ENCODE measurements around the gene CXCR1.

Gene CXCR1

GRCh38 chr2:218194880-218195279, 28.1 kb upstream of the CXCR1 start:
- no peak for TF ChIP-seq CTCF (IDR thresholded peaks at IDR 0.05)
- Histone ChIP-seq H3K4me1 (ENCODE audit: control insufficient read depth in 1 of 2, insufficient read depth in 1 of 2, low read depth in 1 of 2, low read length in 1 of 2) (peaks cover 23 to 26% of the 10 kb centered on the region in 2 experiments), H3K27me3 (no peaks in the 10 kb centered on the region), H3K9me3 (no peaks in the 10 kb centered on the region), H3K27ac (no peak overlapping the region), H3K36me3 (no peaks in the 10 kb centered on the region), H3K4me3 (ENCODE audit: low read depth in 1 of 2, low read length in 1 of 2) (no peak overlapping the region)

- Histone ChIP-seq H3K27me3 (no peaks in the 10 kb centered on the region), H3K36me3 (no peaks in the 10 kb centered on the region), H3K9me3 (no peaks in the 10 kb centered on the region), H3K4me1 (ENCODE audit: control insufficient read depth in 1 of 2, insufficient read depth in 1 of 2, low read depth in 1 of 2, low read length in 1 of 2) (peaks cover 17 to 22% of the 10 kb centered on the region in 2 experiments), H3K27ac (no peak overlapping the region), H3K4me3 (ENCODE audit: low read depth in 1 of 2, low read length in 1 of 2) (no peak overlapping the region)
- no peak for TF ChIP-seq CTCF (IDR thresholded peaks at IDR 0.05)
Measured at GRCh38 chr2:218193701-218194100, 26.9 kb upstream of the CXCR1 start.

GRCh38 chr2:218192902-218193430, 26.2 kb upstream of the CXCR1 start:
- H3K27me3 ChIP-seq = no peaks in the 10 kb centered on the region
- peaks cover 17 to 22% of the 10 kb centered on the region in 2 experiments for H3K4me1 ChIP-seq (ENCODE audit: control insufficient read depth in 1 of 2, insufficient read depth in 1 of 2, low read depth in 1 of 2, low read length in 1 of 2)
- H3K4me3 ChIP-seq (ENCODE audit: low read depth in 1 of 2, low read length in 1 of 2) = peak overlapping the region in 1 of 2 experiments; percentile 5
- TF ChIP-seq CTCF (IDR thresholded peaks at IDR 0.05) = no peak
- H3K27ac ChIP-seq = peak overlapping the region; percentile 65
- H3K36me3 ChIP-seq = no peaks in the 10 kb centered on the region
- no peaks in the 10 kb centered on the region for H3K9me3 ChIP-seq

GRCh38 chr2:218188528-218188927, 21.8 kb upstream of the CXCR1 start:
- H3K36me3 ChIP-seq = no peaks in the 10 kb centered on the region
- H3K9me3 ChIP-seq = no peaks in the 10 kb centered on the region
- no peak overlapping the region for H3K27ac ChIP-seq
- H3K4me1 ChIP-seq (ENCODE audit: control insufficient read depth in 1 of 2, insufficient read depth in 1 of 2, low read depth in 1 of 2, low read length in 1 of 2) = peaks cover 28 to 29% of the 10 kb centered on the region in 2 experiments
- no peaks in the 10 kb centered on the region for H3K27me3 ChIP-seq
- no peak overlapping the region for H3K4me3 ChIP-seq (ENCODE audit: low read depth in 1 of 2, low read length in 1 of 2)
- no peak for TF ChIP-seq CTCF (IDR thresholded peaks at IDR 0.05)

- Histone ChIP-seq H3K4me3 (ENCODE audit: low read depth in 1 of 2, low read length in 1 of 2) (no peak overlapping the region), H3K9me3 (no peaks in the 10 kb centered on the region), H3K36me3 (no peaks in the 10 kb centered on the region), H3K4me1 (ENCODE audit: control insufficient read depth in 1 of 2, insufficient read depth in 1 of 2, low read depth in 1 of 2, low read length in 1 of 2) (peaks cover 17 to 18% of the 10 kb centered on the region in 2 experiments), H3K27me3 (no peaks in the 10 kb centered on the region), H3K27ac (no peak overlapping the region)
- no peak for TF ChIP-seq CTCF (IDR thresholded peaks at IDR 0.05)
Measured at GRCh38 chr2:218187296-218188015, 20.7 kb upstream of the CXCR1 start.
